OCI-LY7 (cell line): ENCODE results near the gene CRYBG2. TPM values are rescaled to one million over a fixed set of nuclear protein-coding genes. Genes with fewer than 3 reads are reported as not detected.
A peak's percentile ranks its signal among the peaks of the same experiment; 100 is the strongest.
"Not testable (repeated sequence)": the region's sequence is repeated elsewhere in the genome, so short reads cannot be mapped to it uniquely, and the experiment has no call there.

Source experiments
- BruUV-seq: library from RNA; stranded (reverse); fragments of 400-500 nt; replicated peaks from 2 replicates; lab custom pipeline; 2021; lab: Mats Ljungman, UMichigan
- CTCF ChIA-PET: fragments of 300-600 bp; sonication (Branson Sonifier 250); formaldehyde crosslinking; loops from one replicate; lab custom pipeline; 2022; ENCODE audit warnings: antibody characterized with exemption; ENCODE audit not compliant: unreplicated experiment; lab: Charles Lee
- POLR2A ChIA-PET: fragments of 300-600 bp; sonication (Branson Sonifier 250); formaldehyde crosslinking; loops from one replicate; lab custom pipeline; 2022; ENCODE audit warnings: antibody characterized with exemption; lab: Charles Lee
- DNase-seq: peaks from one replicate; pipeline ENCODE4 v3.0.0-alpha.2; 2015; ENCODE audit warnings: low spot score
- H2AFZ ChIP-seq: fragments of 200-600 bp; sonication (generic), shearing (Covaris generic); 2 replicates; pipeline ENCODE4 v1.6.1; 2014; ENCODE audit warnings: mild to moderate bottlenecking, antibody characterized with exemption, low read length, moderate library complexity
- H3K27ac ChIP-seq: fragments of 200-600 bp; sonication (generic); 2 replicates; pipeline ENCODE4 v1.5.1; 2014; ENCODE audit warnings: mixed run types, low read depth, mild to moderate bottlenecking, moderate library complexity, low read length, inconsistent platforms; ENCODE audit not compliant: poor library complexity, severe bottlenecking
- H3K36me3 ChIP-seq: fragments of 200-600 bp; sonication (generic); 2 replicates; pipeline ENCODE4 v1.6.1; 2014; ENCODE audit warnings: mild to moderate bottlenecking, antibody characterized with exemption, low read length, moderate library complexity, mixed read lengths; ENCODE audit not compliant: insufficient read depth
- H3K4me1 ChIP-seq: fragments of 200-600 bp; sonication (generic); 2 replicates; pipeline ENCODE4 v1.5.1; 2014; ENCODE audit warnings: mild to moderate bottlenecking, low read length; ENCODE audit not compliant: insufficient read depth, poor library complexity, severe bottlenecking
- H3K4me2 ChIP-seq: fragments of 200-600 bp; sonication (generic); 2 replicates; pipeline ENCODE4 v1.6.1; 2014; ENCODE audit warnings: mild to moderate bottlenecking, low read length
- H3K4me3 ChIP-seq: fragments of 200-600 bp; sonication (generic); 2 replicates; pipeline ENCODE4 v1.5.1; 2014; ENCODE audit warnings: mild to moderate bottlenecking, low read depth, low read length; ENCODE audit not compliant: poor library complexity, severe bottlenecking
- H3K79me2 ChIP-seq: fragments of 200-600 bp; sonication (generic); 2 replicates; pipeline ENCODE4 v1.6.1; 2016; ENCODE audit warnings: low read depth, mild to moderate bottlenecking, low read length, moderate library complexity, mixed read lengths; ENCODE audit not compliant: insufficient read depth
- H3K9me2 ChIP-seq: fragments of 200-600 bp; sonication (generic); 2 replicates; pipeline ENCODE4 v1.6.1; 2016; ENCODE audit warnings: mild to moderate bottlenecking, low read length, mixed read lengths; ENCODE audit not compliant: insufficient read depth
- H3K9me3 ChIP-seq: fragments of 200-600 bp; sonication (generic); 2 replicates; pipeline ENCODE4 v1.6.1; 2014; ENCODE audit warnings: mild to moderate bottlenecking, mixed run types, low read length, mixed read lengths
- H4K20me1 ChIP-seq: fragments of 200-600 bp; sonication (generic); 2 replicates; pipeline ENCODE4 v1.6.1; 2014; ENCODE audit warnings: mild to moderate bottlenecking, antibody characterized with exemption, low read length, moderate library complexity, mixed read lengths; ENCODE audit not compliant: insufficient read depth
- EZH2phosphoT487 ChIP-seq: fragments of 200-600 bp; sonication (generic); IDR thresholded peaks from 2 replicates; pipeline ENCODE4 v1.6.1; 2018; ENCODE audit warnings: low read depth, borderline replicate concordance, mild to moderate bottlenecking, mixed run types, antibody characterized with exemption, low read length, moderate library complexity, mixed read lengths
- intact Hi-C: fragments of 100-400 bp; cut with micrococcal nuclease; formaldehyde crosslinking; loops from one replicate; pipeline ENCODE4 v1.10.0; 2022; ENCODE audit not compliant: unreplicated experiment
- total RNA-seq, 2 experiments: library from RNA; depleted of rRNA in 1 of 2; stranded (reverse); fragments of >200 nt in 1 of 2; shearing (Covaris generic) in 1 of 2; gene quantifications; 2 replicates each; pipeline ENCODE4 v1.2.3, GENCODE V29; 2014 to 2022
- TF ChIP-seq, protein P1 (sequence below): fragments of 200-600 bp; sonication (generic); conservative IDR thresholded peaks from 2 replicates; pipeline ENCODE4 v1.5.1; 2014; ENCODE audit warnings: mild to moderate bottlenecking, antibody characterized with exemption, low read length, moderate library complexity, mixed read lengths

Gene CRYBG2
- total RNA-seq, 2 experiments from 2014 or later, result 1.3 to 5.5 TPM

DNA sequence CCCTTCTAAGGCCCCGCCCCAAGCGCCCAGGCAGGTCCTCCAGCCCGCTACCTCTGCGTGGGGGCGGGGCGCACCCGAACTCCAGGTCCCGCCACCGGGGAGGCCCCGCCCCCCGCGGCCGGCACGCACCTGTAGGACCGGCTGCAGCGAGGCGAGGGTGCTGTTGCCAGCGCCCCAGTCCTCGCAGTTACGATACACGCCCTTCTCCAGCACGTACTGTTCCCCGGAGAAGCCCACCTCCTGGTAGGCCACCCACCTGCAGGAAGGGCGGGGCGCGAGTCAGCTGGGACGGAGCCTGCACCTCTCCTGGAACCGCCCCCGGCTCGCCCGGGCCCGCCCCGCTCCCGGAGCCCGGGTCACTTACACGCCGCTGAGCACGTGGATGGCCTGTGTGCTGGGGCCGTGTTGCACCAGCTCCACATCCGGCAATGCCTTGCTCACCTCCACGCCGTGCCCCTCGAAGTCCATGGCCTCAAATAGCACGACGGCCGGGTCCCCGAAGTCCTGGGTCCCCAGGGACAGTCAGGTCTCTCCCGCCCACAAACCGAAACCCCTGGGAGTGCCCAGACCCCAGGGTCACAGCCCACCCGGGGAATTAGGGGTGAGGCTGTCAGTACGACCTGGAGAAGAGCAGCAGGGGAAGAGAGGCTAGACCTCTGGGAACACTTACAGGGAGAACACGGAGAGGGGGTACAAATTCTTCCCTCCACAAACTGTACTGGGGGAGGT is 17.3 kb downstream of the CRYBG2 start:
- Histone ChIP-seq H3K4me2 (peak overlapping the region; percentile 74), H3K36me3 (no peaks in the 10 kb centered on the region), H4K20me1 (no peaks in the 10 kb centered on the region), H3K9me3 (no peaks in the 10 kb centered on the region), H3K4me3 (peak overlapping the region; percentile 69), H2AFZ (peak overlapping the region; percentile 71), H3K79me2 (no peaks in the 10 kb centered on the region), H3K9me2 (no peaks in the 10 kb centered on the region), H3K4me1 (peaks cover 30% of the 10 kb centered on the region), H3K27ac (no peak overlapping the region)
- ChIA-PET CTCF (no interaction called here), POLR2A (no interaction called here)
- intact Hi-C loops, result loop anchor here (5.0 kb wide), 1 partner anchor 224 kb away; the partner anchor contains the start of gene PDIK1L
- DNase-seq, result peak; percentile 83
- TF ChIP-seq, protein P1, sequence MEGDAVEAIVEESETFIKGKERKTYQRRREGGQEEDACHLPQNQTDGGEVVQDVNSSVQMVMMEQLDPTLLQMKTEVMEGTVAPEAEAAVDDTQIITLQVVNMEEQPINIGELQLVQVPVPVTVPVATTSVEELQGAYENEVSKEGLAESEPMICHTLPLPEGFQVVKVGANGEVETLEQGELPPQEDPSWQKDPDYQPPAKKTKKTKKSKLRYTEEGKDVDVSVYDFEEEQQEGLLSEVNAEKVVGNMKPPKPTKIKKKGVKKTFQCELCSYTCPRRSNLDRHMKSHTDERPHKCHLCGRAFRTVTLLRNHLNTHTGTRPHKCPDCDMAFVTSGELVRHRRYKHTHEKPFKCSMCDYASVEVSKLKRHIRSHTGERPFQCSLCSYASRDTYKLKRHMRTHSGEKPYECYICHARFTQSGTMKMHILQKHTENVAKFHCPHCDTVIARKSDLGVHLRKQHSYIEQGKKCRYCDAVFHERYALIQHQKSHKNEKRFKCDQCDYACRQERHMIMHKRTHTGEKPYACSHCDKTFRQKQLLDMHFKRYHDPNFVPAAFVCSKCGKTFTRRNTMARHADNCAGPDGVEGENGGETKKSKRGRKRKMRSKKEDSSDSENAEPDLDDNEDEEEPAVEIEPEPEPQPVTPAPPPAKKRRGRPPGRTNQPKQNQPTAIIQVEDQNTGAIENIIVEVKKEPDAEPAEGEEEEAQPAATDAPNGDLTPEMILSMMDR, result no peak
- no peak for TF ChIP-seq EZH2phosphoT487
- no TSS peak for BruUV-seq

DNA sequence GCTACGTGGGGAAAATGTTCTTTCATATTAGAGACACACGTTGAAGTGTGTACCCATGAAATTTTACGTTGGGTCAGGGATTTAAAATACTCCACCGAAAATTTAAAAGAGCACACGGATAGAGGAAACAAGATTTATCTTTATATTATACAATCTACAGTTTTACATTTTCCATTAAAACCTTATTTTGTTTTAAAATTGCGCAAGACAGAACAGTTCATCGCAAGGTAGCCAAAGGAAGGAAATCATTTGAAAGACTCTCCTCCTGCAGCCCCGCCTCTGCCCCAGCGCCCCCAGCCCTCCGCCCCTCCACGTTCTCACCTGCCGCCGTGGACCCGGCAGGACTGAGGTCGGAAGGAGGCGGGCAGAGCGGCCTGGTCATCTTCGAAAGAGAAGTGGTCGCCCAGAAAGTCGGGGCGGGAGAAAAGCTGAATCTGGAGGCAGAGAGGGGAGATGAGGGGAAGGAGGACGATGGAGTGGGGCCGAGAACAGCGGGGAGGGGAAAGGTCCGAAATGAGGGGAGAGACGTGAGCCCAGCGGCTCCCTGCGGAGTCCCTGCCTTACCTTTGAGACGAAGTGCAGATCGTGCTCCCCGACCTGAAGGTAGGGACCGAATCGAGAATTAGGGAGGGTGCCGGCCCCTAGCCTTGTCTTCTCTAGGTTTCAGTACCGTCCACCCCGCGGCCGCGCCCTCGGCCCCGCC is 18.0 kb downstream of the CRYBG2 start:
- Histone ChIP-seq H2AFZ (peak overlapping the region; percentile 71), H4K20me1 (no peaks in the 10 kb centered on the region), H3K36me3 (no peaks in the 10 kb centered on the region), H3K9me3 (no peaks in the 10 kb centered on the region), H3K4me2 (peak overlapping the region; percentile 74), H3K27ac (no peak overlapping the region), H3K9me2 (no peaks in the 10 kb centered on the region), H3K4me1 (peaks cover 30% of the 10 kb centered on the region), H3K4me3 (peak overlapping the region; percentile 69), H3K79me2 (no peaks in the 10 kb centered on the region)
- POLR2A ChIA-PET, result no interaction called here
- intact Hi-C loops, result loop anchor here (5.0 kb wide), 1 partner anchor 224 kb away; the partner anchor contains the start of gene PDIK1L
- BruUV-seq, result no TSS peak
- CTCF ChIA-PET, result no interaction called here
- no peak for DNase-seq
- TF ChIP-seq, protein P1, result no peak
- no peak for TF ChIP-seq EZH2phosphoT487

DNA sequence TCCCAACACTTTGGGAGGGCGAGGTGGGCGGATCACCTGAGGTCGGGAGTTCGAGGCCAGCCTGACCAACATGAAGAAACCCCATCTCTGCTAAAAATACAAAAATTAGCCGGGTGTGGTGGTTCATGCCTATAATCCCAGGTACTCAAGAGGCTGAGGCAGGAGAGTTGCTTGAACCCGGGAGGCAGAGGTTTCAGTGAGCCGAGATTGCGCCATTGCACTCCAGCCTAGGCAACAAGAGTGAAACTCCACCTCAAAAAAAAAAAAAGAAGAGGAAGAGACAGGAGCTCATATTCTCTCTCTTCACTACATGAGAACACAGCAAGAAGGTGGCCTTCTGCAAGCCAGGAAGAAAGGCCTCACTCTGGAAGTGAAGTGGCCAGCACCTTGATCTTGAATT is 20.6 kb downstream of the CRYBG2 start:
- H3K4me3 ChIP-seq, intact Hi-C loops, DNase-seq, H3K27ac ChIP-seq, H3K79me2 ChIP-seq, BruUV-seq, CTCF ChIA-PET, H3K9me3 ChIP-seq, H3K4me2 ChIP-seq, H2AFZ ChIP-seq, H3K9me2 ChIP-seq, H3K36me3 ChIP-seq, H4K20me1 ChIP-seq: not testable (repeated sequence)
- H3K4me1 ChIP-seq, result peaks cover 34% of the 10 kb centered on the region
- POLR2A ChIA-PET, result interaction anchor here (0.9 kb wide), 1 partner anchor 220 kb away, joined by 3 read pairs; no protein-coding TSS in a partner anchor
